Erythroblast (primary cell): Measurements from ENCODE around the gene DUSP14.
"Not testable (repeated sequence)": the region's sequence is repeated elsewhere in the genome, so short reads cannot be mapped to it uniquely, and the experiment has no call there.

Source experiments
- DNase-seq, 2 experiments: peaks; one replicate each; lab custom pipeline; 2025; lab: John Stamatoyannopoulos, UW
- GATA1 ChIP-seq: IDR thresholded peaks from 2 replicates; pipeline ENCODE4 v1.6.1; 2011; ENCODE audit warnings: low read depth, mild to moderate bottlenecking, control low read depth, low read length, moderate library complexity
- POLR2A ChIP-seq: IDR thresholded peaks from 2 replicates; pipeline ENCODE4 v1.6.1; 2011; ENCODE audit warnings: mild to moderate bottlenecking, low read length

The DUSP14 gene, protein sequence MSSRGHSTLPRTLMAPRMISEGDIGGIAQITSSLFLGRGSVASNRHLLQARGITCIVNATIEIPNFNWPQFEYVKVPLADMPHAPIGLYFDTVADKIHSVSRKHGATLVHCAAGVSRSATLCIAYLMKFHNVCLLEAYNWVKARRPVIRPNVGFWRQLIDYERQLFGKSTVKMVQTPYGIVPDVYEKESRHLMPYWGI

DNA sequence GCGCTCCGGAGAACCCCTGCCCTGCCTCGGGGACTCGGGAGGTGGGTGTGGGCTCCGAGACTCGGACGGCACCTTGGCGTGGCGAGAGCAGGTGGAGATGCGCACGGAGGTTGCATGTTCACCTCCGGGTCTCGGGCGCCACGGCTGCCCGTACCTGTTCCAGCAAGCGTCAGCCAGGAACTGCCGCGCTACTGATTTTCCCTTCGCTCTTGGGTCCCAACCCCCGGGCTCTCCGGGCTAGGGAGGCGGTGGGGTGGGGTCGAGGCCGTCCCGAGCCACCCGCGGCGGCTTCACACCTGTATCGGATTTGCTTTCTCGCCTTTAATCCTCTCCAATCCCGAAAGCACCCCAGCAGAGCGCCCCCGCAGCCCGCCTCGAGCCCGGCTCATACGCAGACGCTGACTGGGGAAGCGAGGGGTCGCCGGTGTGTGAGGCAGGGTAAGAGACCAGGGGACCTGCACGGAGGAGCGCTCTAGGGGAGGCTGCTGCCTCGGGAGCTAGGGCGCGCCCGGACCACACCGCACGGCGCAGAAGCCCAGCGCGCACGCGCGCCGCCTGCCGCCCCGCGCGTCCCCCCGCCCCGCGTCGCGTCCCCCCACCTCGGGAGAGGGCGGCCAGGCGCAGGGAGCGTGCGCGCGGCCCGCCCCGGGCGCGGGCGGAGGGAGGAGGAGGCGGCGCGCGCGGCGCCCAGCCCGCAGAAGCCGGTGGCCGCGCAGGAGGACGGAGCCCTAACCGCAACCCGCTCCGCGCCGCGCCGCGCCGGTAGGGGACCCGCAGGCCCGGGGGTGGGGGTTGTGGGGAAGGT lies at the start of gene DUSP14:
Gene DUSP14, plus strand, starts transcription at position 695 of the 805 bp plus-strand sequence. CDS start 22,382 bp downstream, outside the sequence.
- peak; percentile 85 to 90 for DNase-seq
- no peak for TF ChIP-seq POLR2A
- TF ChIP-seq GATA1: no peak

DNA sequence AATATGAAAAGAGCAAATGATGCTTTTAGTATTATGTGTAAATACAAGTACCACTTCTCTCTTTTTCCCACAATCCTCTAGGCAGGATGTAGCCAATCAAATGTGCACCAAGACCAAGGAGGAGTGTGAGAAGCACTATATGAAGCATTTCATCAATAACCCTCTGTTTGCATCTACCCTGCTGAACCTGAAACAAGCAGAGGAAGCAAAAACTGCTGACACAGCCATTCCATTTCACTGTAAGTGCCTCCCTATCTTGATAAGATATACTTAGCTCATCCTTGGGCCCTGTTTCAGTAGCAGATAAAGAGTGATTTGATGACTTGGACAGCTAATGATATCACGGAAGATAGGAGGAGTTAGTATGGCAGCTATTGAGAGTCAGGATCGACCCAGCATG lies 49.3 kb upstream of the DUSP14 start:
- DNase-seq: peak; percentile 8 to 21
- TF ChIP-seq POLR2A: no peak
- TF ChIP-seq GATA1: no peak

DNA sequence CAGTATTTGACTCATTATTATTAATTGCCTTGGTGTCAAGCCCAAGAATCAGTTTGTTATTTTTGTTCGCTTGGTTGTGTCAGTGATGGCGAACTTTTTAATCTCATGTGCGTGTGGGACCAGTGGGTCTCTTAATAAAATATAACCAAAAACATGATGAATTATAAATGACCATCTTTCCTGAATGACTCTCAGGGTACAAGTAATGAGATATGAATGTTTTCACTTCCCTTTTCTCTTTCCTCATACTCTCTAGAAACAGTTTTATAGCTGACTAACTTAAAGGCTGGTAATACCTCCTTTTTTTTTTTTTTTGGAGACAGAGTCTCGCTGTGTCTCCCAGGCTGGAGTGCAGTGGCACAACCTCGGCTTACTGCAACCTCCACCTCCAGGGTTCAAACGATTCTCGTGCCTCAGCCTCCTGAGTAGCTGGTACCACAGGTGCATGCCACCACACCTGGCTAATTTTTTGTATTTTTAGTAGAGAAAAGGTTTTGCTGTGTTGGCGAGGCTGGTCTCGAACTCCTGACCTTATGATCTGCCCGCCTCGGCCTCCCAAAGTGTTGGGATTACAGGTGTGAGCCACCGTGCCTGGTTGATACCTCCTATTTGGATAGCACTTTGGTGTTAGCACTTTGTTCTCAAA lies 48.2 kb upstream of the DUSP14 start:
- not testable (repeated sequence) for DNase-seq

DNA sequence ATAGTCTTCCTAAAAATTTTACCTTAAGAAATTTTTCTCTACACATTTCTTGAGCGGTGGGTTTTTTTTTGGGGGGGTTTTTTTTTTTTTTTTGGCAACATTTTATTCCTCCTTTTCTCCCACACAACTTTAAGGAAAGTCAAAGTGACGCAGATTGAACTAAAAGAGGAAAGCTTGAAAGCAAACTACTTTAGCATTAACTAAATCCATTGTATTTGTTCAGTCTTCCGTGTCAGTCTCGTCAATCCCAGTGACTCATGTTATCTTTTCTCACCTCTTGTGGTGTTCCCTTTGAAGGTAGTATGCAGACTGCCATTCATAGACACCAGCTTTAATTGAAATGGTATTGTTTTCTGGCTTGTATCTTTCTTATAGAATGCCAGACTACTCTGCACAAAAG lies 43.7 kb upstream of the DUSP14 start:
- TF ChIP-seq GATA1: no peak
- TF ChIP-seq POLR2A: no peak
- DNase-seq: no peak

DNA sequence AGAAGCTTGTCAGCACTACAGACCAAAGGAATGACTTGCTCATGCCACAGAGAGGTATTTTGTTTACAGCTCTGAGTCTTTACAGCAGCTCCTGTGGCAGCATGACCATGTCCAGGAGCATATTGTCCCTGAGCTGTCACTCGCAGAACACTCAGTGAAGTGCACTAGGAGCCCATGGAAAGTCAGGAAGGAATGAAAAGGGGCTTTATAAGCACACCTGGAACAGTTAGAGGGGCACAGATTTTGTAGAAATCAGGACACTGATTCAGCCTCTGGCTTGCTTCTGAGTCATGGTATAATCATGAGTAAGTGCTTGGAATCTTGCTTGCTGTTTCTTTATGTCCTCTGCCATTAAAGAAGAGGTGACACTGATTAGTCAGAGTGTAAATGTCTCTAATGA lies 42.0 kb upstream of the DUSP14 start:
- TF ChIP-seq GATA1 (no peak), POLR2A (no peak)
- DNase-seq: no peak

DNA sequence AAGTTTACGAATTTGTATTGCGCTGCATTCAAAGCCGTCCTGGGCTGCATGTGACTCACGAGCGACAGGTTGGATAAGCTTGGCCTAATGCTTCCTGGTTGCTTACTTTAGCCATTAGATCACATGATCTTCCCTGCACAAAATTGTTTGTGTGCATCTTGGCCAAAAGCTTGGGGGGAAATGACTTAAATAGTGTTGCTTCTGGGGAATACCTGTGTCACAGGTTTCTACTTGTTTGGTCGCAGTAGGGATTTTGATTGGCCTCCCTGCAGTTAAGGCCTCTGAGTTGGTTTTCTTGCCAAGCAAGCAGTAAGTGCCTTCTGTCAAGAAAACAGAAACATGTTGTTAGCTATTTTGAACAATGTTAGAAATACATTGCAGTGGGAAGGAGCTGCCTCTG lies 39.6 kb upstream of the DUSP14 start:
- DNase-seq: no peak
- TF ChIP-seq POLR2A (no peak), GATA1 (no peak)

DNA sequence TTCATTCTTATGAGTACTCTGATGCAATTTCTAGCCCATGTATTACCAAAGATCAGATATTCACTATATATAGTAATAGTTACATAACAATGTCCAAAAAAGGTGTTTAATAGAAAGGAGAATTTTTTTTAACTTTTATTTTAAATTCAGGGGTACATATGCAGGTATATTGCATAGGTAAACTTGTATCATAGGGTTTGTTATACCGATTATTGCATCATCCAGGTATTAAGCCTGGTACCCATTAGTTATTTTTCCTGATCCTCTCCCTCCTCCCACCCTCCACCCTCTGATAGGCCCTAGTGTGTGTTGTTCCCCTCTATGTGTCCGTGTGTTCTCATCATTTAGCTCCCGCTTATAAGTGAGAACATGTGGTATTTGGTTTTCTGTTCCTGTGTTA lies 31.9 kb upstream of the DUSP14 start:
- not testable (repeated sequence) for DNase-seq

DNA sequence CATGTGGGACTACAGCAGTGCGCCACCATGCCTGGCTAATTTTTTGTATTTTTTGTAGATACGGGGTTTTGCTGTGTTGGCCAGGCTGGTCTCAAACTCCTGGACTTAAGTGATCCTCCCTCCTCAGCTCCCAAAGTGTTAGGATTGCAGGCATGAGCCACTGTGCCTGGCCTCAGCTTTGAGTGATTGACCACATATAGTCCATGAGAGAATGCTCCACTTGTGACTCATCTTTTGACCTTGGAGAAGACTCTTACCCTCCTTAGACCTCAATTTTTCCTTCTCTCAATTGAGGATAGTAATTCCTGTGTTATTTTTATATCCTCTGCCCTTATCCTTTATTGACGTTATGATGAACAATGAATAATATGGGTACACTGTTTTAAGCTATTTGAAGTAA lies 30.9 kb upstream of the DUSP14 start:
- TF ChIP-seq GATA1: no peak
- no peak for DNase-seq

DNA sequence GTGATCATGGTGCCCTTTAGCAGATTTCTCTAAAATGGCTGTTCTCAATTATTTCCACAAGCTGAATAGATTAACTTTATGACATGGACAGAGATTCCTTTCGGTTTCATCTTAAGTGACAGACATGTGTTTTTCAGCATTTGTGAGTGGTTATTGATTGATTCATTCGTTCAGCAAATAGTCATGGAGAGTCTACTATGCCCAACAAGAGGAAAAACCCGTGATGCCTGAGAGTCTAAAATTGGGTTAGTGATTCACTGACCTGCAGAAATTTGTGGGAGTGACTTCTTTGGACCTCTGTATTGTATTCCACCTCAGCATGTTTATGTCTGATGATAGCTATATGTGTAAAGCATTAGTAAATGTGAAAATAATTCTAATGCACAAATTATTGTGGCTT lies 28.0 kb upstream of the DUSP14 start:
- TF ChIP-seq POLR2A (no peak), GATA1 (no peak)
- DNase-seq: no peak

DNA sequence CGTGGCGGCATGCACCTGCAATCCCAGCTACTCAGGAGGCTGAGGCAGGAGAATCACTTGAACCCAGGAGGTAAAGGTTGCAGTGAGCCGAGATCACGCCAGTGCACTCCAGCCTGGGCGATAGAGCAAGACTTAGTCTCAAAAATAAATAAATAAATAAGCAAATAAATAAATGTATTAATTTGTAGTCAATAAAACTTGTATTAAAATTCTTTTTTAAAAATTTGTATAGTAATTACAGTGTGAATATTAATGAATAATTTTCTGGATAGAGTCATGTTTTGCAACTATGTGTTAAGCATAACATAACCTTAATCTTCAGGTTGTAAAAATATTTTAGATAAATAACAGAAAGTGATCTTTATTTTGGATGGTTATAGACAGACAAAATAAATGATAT lies 27.2 kb upstream of the DUSP14 start:
- TF ChIP-seq GATA1: no peak
- TF ChIP-seq POLR2A: no peak
- no peak for DNase-seq

DNA sequence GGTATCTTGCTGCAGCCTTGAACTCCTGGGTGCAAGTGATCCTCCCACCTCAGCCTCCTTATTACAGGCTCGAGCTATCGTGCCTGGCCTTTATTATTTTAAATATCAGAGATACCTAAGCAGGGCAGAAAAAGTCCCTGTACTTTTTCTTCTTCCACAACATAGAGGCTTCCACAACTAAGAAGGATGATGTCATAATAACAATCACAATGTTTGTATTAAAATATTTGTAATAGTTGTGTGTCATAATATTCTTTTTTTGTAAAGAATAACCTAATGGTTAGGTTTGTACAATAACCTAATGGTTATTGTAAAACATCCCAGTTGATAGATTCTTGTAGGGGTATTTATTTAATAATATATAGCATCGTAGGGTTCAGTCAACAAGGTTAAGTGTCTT lies 26.7 kb upstream of the DUSP14 start:
- DNase-seq: no peak
- TF ChIP-seq GATA1: no peak
- no peak for TF ChIP-seq POLR2A

DNA sequence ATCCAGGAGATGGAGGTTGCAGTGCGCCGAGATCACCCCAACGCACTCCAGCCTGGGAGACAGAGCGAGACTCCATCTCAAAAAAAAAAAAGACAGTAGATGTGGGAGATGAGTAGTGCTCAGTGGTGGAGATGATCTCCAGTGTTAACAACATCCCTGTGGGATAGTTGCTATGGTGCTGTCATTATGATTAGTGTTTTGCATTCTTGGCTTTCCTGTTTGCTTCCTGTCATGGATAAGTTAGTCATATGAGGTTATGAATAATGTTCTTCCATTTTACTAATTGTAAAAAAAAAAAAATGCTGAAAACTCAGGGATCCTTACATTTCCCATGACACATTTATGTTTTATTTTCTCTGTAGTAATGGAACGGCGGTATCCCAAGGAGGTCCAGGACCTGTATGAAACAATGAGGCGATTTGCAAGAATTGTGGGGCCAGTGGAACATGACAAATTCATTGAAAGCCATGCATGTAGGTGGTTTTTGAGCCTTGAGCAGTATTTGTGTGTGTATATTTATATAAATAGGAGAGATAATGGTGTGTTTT lies 24.5 kb upstream of the DUSP14 start:
- TF ChIP-seq GATA1 (no peak), POLR2A (no peak)
- DNase-seq: no peak

DNA sequence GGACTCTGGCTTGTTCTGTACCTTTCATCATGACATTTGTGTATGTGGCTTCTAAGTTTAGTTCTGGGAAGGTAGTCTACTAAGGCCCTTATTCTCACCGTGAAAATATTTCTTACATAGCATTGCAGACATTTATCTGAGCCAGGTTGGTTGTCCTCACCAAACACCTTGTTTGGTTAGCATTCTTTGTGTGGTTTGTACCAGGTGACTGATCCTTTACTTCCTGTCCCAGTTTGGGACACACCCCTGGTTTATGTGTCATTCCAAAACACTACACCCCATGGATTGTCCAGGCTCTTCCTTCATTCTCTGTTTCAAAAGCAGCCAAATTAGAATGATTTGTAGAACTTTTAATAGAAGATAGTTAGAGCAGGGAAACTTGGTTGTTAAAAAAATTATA lies 23.2 kb upstream of the DUSP14 start:
- no peak for TF ChIP-seq POLR2A
- TF ChIP-seq GATA1: no peak
- no peak for DNase-seq

DNA sequence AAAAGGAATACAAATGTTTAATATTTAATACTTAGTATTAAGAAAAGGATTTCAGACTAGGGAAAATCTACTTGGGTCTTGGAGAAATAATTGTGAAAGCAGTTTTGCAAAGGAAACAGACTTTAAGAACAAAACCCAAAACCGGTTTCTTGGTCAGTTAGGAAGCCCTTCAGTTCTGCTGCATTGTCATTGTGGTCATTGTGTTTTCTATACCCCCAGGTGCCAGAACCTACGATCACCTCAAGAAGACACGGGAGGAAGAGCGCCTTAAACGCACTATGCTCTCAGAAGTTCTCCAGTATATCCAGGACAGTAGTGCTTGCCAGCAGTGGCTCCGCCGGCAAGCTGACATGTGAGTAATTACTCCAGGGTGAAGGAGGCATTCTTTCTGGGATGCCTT lies 19.5 kb upstream of the DUSP14 start:
- DNase-seq: no peak
- TF ChIP-seq POLR2A (no peak), GATA1 (no peak)
